GM23338 (cell line): Measurements from ENCODE around the gene MBNL3. TPM values are rescaled to one million over a fixed set of nuclear protein-coding genes. Genes with fewer than 3 reads are reported as not detected.

Experiments
- ATAC-seq: fragments of 200-7000 bp; cut with Tn5 transposase; 3 replicates; pipeline ENCODE4 v1.9.1; 2020
- DNase-seq: peaks from one replicate; pipeline ENCODE4 v3.0.0-alpha.2; 2015; ENCODE audit warnings: low spot score
- H2AFZ ChIP-seq: fragments of 200-600 bp; sonication (generic); 2 replicates; pipeline ENCODE4 v1.8.0; 2016; ENCODE audit warnings: antibody characterized with exemption, mild to moderate bottlenecking, moderate library complexity
- H3F3A ChIP-seq: fragments of 200-600 bp; sonication (generic); replicated peaks from 2 replicates; pipeline ENCODE4 v1.8.0; 2017; ENCODE audit warnings: antibody characterized with exemption, mixed run types, low read depth
- H3K27ac ChIP-seq: fragments of 200-600 bp; sonication (generic); 2 replicates; pipeline ENCODE4 v1.6.1; 2016; ENCODE audit warnings: low read depth
- H3K27me3 ChIP-seq: fragments of 200-600 bp; sonication (generic); 2 replicates; pipeline ENCODE4 v1.8.0; 2016; ENCODE audit warnings: mild to moderate bottlenecking, mixed run types, moderate library complexity; ENCODE audit not compliant: insufficient read depth
- H3K36me3 ChIP-seq: fragments of 200-600 bp; sonication (generic); 2 replicates; pipeline ENCODE4 v1.8.0; 2016; ENCODE audit warnings: mild to moderate bottlenecking; ENCODE audit not compliant: insufficient read depth
- H3K4me1 ChIP-seq: fragments of 200-600 bp; sonication (generic); 2 replicates; pipeline ENCODE4 v1.8.0; 2016; ENCODE audit warnings: mild to moderate bottlenecking, moderate library complexity; ENCODE audit not compliant: insufficient read depth
- H3K4me2 ChIP-seq: fragments of 200-600 bp; sonication (generic); 2 replicates; pipeline ENCODE4 v1.7.1; 2017; ENCODE audit warnings: mixed run types
- H3K4me3 ChIP-seq: fragments of 200-600 bp; sonication (generic); 2 replicates; pipeline ENCODE4 v1.6.1; 2016; ENCODE audit warnings: mixed run types
- H3K79me2 ChIP-seq: fragments of 200-600 bp; sonication (generic); replicated peaks from 2 replicates; pipeline ENCODE4 v1.8.0; 2017; ENCODE audit warnings: mild to moderate bottlenecking; ENCODE audit not compliant: insufficient read depth
- H3K9me2 ChIP-seq: fragments of 200-600 bp; sonication (generic); 2 replicates; pipeline ENCODE4 v1.8.0; 2017; ENCODE audit not compliant: insufficient read depth
- H4K20me1 ChIP-seq: fragments of 200-600 bp; sonication (generic); replicated peaks from 2 replicates; pipeline ENCODE4 v1.8.0; 2017; ENCODE audit warnings: mild to moderate bottlenecking; ENCODE audit not compliant: insufficient read depth
- H3K27ac Mint-ChIP-seq: 2 replicates; pipeline ENCODE4 v1.8.0; 2020; ENCODE audit warnings: inconsistent platforms, mild to moderate bottlenecking, moderate library complexity, mixed read lengths
- H3K27me3 Mint-ChIP-seq: 3 replicates; pipeline ENCODE4 v1.8.0; 2022; ENCODE audit warnings: low read depth, mild to moderate bottlenecking, moderate library complexity, mixed read lengths, inconsistent platforms; ENCODE audit not compliant: insufficient read depth, poor library complexity
- H3K36me3 Mint-ChIP-seq: 3 replicates; pipeline ENCODE4 v1.8.0; 2021; ENCODE audit warnings: low read depth, mild to moderate bottlenecking, inconsistent platforms, moderate library complexity, mixed read lengths
- H3K4me1 Mint-ChIP-seq: 3 replicates; pipeline ENCODE4 v1.8.0; 2020; ENCODE audit warnings: mild to moderate bottlenecking, inconsistent platforms, mixed read lengths
- H3K4me3 Mint-ChIP-seq: 3 replicates; pipeline ENCODE4 v1.8.0; 2021; ENCODE audit warnings: moderate library complexity, mild to moderate bottlenecking, inconsistent platforms, mixed read lengths
- H3K9me3 Mint-ChIP-seq: 3 replicates; pipeline ENCODE4 v1.8.0; 2020; ENCODE audit warnings: moderate library complexity, mild to moderate bottlenecking, inconsistent platforms, mixed read lengths
- CREB1 ChIP-seq: fragments of 250-450 bp; sonication (Bioruptor Pico); IDR thresholded peaks from 2 replicates; pipeline ENCODE4 v1.5.0; 2020; ENCODE audit warnings: low read depth, mild to moderate bottlenecking, moderate library complexity
- EZH2 ChIP-seq: fragments of 200-600 bp; sonication (generic); IDR thresholded peaks from one replicate; pipeline ENCODE4 v1.8.0; 2017; ENCODE audit warnings: antibody characterized with exemption, mild to moderate bottlenecking, low read depth; ENCODE audit not compliant: unreplicated experiment
- EZH2phosphoT487 ChIP-seq: fragments of 200-600 bp; sonication (generic); IDR thresholded peaks from one replicate; pipeline ENCODE4 v1.8.1; 2018; ENCODE audit warnings: antibody characterized with exemption; ENCODE audit not compliant: unreplicated experiment
- POLR2AphosphoS5 ChIP-seq: IDR thresholded peaks from 2 replicates; pipeline ENCODE4 v1.6.1; 2016; ENCODE audit warnings: antibody characterized with exemption, low read depth
- STAT1 ChIP-seq: IDR thresholded peaks from one replicate; pipeline ENCODE4 v1.6.1; 2016; ENCODE audit warnings: antibody characterized with exemption; ENCODE audit not compliant: unreplicated experiment
- ZNF331 ChIP-seq: fragments of 250-450 bp; sonication (Bioruptor Pico); IDR thresholded peaks from 2 replicates; pipeline ENCODE4 v1.5.0; 2020; ENCODE audit warnings: low read depth, mild to moderate bottlenecking, moderate library complexity
- ZNF462 ChIP-seq: fragments of 250-450 bp; sonication (Bioruptor Pico); IDR thresholded peaks from 2 replicates; pipeline ENCODE4 v1.5.0; 2020; ENCODE audit warnings: mild to moderate bottlenecking, moderate library complexity
- polyA plus RNA-seq: library from polyadenylated mRNA; unstranded; fragments of >200 nt; fragmentation: Nextera tagmentation; extraction: Ambion mirVana; gene quantifications from 2 replicates; pipeline ENCODE4 v1.2.1, GENCODE V29; 2016
- total RNA-seq: library from RNA; depleted of rRNA; stranded (reverse); fragments of >200 nt; shearing (Covaris generic); gene quantifications from 2 replicates; pipeline ENCODE4 v1.2.3, GENCODE V29; 2014

The MBNL3 gene
- total and polyA plus RNA-seq, 2 experiments from 2014 or later = 2.3 to 2.4 TPM

DNA sequence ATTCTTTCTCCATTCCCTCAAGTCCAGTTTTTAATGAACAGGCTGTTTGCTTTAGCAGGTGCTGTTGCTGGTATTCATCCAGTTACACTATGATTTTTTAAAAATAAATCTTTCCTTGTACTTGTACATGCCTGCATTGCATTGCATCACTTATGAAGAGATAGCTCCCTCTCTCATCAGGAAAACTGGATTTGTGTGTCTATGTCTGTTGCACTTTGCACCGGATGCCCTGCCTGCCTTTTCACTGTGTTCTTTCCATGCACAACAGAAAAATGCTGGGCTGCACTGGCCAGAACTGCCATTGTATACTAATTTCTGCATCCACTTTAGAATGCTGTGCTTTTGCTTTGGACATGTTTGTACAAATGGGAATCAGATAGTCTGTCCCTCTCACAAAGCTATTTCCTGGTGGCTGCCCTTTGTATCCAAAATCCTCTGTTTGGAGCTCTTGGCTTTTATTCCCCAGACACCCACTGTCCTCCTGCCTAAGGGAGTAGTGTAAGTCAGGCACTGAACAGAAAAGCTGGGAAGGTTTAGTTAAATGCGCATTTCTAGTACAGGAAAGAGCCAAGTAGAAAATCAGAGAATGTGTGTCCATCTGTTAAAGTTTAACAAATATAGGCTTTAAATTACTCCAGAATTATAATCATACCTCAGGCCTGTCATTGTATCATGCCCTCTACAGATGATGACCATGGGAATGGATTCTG lies 119.1 kb downstream of the MBNL3 start (continued):
- TF ChIP-seq ZNF462 (CRISPR knock-in tag) = no peak

- no peak for ATAC-seq
- H3K4me1 ChIP-seq = peaks cover 15% of the 10 kb centered on the region
- H3K4me3 Mint-ChIP-seq = no peak overlapping the region
- no peak overlapping the region for H3K27ac ChIP-seq
- H3K79me2 ChIP-seq = no peaks in the 10 kb centered on the region
- H3F3A ChIP-seq = no peaks in the 10 kb centered on the region
- H3K4me1 Mint-ChIP-seq = peaks cover 26% of the 10 kb centered on the region
- no peaks in the 10 kb centered on the region for H3K36me3 Mint-ChIP-seq
- no peaks in the 10 kb centered on the region for H3K9me2 ChIP-seq
- H3K4me2 ChIP-seq = no peak overlapping the region
- no peak for DNase-seq
- no peaks in the 10 kb centered on the region for H3K36me3 ChIP-seq
- no peak overlapping the region for H3K4me3 ChIP-seq
- H3K27ac Mint-ChIP-seq = no peak overlapping the region
- no peaks in the 10 kb centered on the region for H4K20me1 ChIP-seq
- H3K27me3 ChIP-seq = peaks cover 88% of the 10 kb centered on the region
- H2AFZ ChIP-seq = no peak overlapping the region
- H3K27me3 Mint-ChIP-seq = peaks cover 51% of the 10 kb centered on the region
- H3K9me3 Mint-ChIP-seq = peaks cover 2% of the 10 kb centered on the region; the same call in 1 of the 3 replicates
- TF ChIP-seq EZH2phosphoT487 (no peak), EZH2 (no peak), POLR2AphosphoS5 (no peak), ZNF331 (CRISPR knock-in tag) (no peak), CREB1 (CRISPR knock-in tag) (no peak), STAT1 (no peak), ZNF462 (CRISPR knock-in tag) (no peak)
Observed at GRCh38 chrX:132367984-132368383, 120.9 kb downstream of the MBNL3 start.
